A172 (cell line): Measurements from ENCODE around the gene RCL1. TPM values are rescaled to one million over a fixed set of nuclear protein-coding genes. Genes with fewer than 3 reads are reported as not detected.
A peak's percentile ranks its signal among the peaks of the same experiment; 100 is the strongest.
"Not testable (repeated sequence)": the region's sequence is repeated elsewhere in the genome, so short reads cannot be mapped to it uniquely, and the experiment has no call there.

Source experiments
- DNase-seq: peaks from one replicate; pipeline ENCODE4 v3.0.0-alpha.2; 2015; ENCODE audit warnings: low spot score
- total RNA-seq: library from RNA; depleted of rRNA; stranded (reverse); fragments of >200 nt; shearing (Covaris generic); gene quantifications from 2 replicates; pipeline ENCODE4 v1.2.3, GENCODE V29; 2014; rRNA removed

RCL1 gene
- total RNA-seq, 1 experiment from 2014 or later = 12.1 TPM

DNA sequence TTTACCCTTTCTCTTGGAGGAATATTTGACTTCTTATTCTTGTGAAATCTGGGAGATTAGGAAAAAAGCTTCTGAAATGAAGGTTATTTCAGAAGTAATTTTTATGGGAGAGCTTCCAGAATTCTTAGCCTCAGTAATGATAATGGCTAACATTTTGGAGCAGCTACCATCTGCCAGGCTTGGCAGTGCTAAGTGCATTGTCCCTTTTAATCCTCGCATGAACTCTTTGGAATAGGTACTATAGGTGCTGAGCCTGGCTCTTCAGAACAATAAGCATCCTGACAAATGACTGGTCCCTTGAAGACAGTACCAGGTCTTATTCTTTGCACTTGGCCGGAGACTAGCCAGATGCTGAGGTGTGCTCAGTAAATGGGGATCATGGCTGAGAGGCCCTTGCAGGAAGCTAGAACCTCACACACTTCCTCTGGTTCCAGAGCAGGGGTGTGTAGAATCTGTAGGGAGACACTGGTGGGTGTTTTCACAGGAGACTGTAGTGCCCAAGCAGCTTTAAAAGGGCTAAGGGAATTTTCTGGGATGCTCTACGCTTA is 90.7 kb downstream of the RCL1 start:
- DNase-seq = no peak

DNA sequence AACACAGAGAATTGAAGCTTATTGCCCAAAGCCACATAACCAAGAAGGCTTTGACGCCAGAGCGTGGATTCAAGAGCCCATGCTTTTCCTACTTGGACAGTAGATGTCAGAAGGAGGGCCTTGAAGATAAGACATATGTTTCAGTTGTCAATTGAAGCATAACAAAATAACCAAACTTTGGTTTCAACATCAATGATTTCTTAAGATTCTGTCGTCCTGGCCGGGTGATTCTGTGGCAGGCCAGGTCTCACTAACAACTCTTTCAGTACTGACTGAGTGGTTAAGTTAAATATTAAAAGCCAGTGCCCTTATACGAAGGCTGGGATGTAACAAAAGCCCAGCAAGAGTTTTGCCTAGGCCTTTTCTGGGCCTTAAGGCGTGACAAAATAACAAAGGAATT is 94.0 kb downstream of the RCL1 start:
- no peak for DNase-seq

- DNase-seq = no peak
Observed at GRCh38 chr9:4887556-4887955, 94.8 kb downstream of the RCL1 start.

- no peak for DNase-seq
Observed at GRCh38 chr9:4890242-4890641, 97.5 kb downstream of the RCL1 start.

GRCh38 chr9:4890929-4891328 is 98.2 kb downstream of the RCL1 start:
- no peak for DNase-seq

DNA sequence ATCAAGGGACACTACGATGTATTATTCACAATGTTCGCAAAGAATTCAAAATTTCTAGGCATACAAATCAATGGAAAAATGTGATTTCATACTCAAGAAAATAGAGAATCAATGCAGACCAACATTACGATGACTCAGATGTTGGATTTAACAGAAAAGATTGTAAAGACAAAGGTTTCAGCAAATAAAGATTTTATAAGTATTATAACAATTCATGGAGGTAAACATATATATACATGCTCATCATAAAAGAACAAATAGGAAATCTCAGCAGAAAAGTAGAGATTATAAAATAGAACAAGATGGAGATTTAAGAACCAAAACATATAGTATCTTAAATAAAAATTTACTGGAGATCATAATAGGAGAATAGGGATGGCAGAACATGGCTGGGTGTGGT is 98.9 kb downstream of the RCL1 start:
- no peak for DNase-seq

DNA sequence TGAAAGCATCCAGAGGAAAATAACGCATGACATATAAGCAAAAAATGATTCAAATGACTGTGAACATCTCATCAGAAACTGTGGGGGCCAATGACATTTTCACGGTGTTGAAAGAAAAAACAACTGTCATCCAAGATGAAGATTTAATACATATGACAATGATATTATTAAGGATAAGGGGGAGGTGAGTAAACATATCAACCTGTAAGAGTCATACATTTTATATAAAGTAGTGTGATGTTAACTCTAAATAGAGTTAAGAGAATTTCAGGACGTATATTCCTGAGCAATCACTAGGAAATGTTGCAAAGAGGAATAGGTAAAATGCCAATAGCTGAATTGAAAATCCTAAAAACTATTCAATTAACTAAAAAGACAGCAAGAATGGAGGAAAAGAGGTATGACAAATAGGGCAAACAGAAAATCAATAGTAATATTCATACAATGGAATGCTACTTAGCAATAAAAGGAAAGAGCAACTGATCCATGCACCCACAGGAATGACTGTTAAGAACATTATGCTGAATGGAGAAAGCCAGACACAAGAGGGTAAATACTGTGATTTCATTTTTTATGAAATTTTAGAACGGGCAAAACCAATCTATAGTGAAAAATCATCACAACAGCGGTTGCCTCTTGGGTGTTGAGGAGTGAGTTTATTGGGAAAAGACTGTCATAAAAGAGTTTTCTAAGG is 99.9 kb downstream of the RCL1 start:
- DNase-seq = no peak

DNA sequence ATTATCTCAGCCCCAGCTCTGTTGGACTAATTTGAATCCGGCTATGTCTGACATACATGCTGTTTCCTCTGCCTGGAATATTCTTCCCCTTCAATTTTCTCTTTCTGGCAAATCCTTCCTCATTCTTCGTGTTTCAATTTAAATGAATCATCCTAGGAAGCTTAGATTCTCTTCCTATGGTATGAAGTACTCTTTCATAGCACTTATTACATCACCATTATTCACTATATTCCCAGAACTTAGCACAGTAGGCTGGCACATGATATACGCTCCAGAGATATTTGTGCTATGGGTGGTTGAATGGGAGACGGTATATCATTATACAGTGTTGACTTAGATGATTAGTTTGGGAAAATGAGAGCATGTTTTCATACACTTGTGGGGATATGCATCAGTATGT is 101.3 kb downstream of the RCL1 start:
- DNase-seq = peak; percentile 3

GRCh38 chr9:4899853-4900252 is 107.1 kb downstream of the RCL1 start:
- not testable (repeated sequence) for DNase-seq

GRCh38 chr9:4901401-4902134 is 108.8 kb downstream of the RCL1 start:
- DNase-seq = peak; percentile 74

- DNase-seq = no peak
Observed at GRCh38 chr9:4902135-4902475, 109.4 kb downstream of the RCL1 start.

- DNase-seq = peak; percentile 25
Observed at GRCh38 chr9:4904322-4905134, 111.8 kb downstream of the RCL1 start.

GRCh38 chr9:4905135-4905490 is 112.4 kb downstream of the RCL1 start:
- no peak for DNase-seq

Other genes with a start within 250 kb of the RCL1 start
- 7.0 and 8.2 TPM in 2 replicates for gene PLPP6, start 130.7 kb upstream of the RCL1 start, total RNA-seq
- not detected in 2 replicates for gene SPATA6L, start 126.5 kb upstream of the RCL1 start, total RNA-seq
- 21.9 and 27.6 TPM in 2 replicates for gene CDC37L1, start 113.4 kb upstream of the RCL1 start, total RNA-seq
- 41.8 and 47.8 TPM in 2 replicates for gene AK3, start 51.7 kb upstream of the RCL1 start, total RNA-seq
- 5.0 and 10.8 TPM in 2 replicates for gene JAK2, start 192.3 kb downstream of the RCL1 start, total RNA-seq